Erythroblast (primary cell): ENCODE measurements around the gene TBRG1.

Source experiments
- GATA1 ChIP-seq: IDR thresholded peaks from 2 replicates; pipeline ENCODE4 v1.6.1; 2011; ENCODE audit warnings: low read depth, mild to moderate bottlenecking, control low read depth, low read length, moderate library complexity
- POLR2A ChIP-seq: IDR thresholded peaks from 2 replicates; pipeline ENCODE4 v1.6.1; 2011; ENCODE audit warnings: mild to moderate bottlenecking, low read length

- TF ChIP-seq POLR2A = no peak
- no peak for TF ChIP-seq GATA1
Measured at GRCh38 chr11:124639186-124639585, 16.5 kb downstream of the TBRG1 start.
